ENCODE results near the gene SDK1.

SDK1 gene

GRCh38 chr7:3292694-3293093 lies 8.4 kb upstream of the SDK1 start:
- DNase-seq: no peak

DNA sequence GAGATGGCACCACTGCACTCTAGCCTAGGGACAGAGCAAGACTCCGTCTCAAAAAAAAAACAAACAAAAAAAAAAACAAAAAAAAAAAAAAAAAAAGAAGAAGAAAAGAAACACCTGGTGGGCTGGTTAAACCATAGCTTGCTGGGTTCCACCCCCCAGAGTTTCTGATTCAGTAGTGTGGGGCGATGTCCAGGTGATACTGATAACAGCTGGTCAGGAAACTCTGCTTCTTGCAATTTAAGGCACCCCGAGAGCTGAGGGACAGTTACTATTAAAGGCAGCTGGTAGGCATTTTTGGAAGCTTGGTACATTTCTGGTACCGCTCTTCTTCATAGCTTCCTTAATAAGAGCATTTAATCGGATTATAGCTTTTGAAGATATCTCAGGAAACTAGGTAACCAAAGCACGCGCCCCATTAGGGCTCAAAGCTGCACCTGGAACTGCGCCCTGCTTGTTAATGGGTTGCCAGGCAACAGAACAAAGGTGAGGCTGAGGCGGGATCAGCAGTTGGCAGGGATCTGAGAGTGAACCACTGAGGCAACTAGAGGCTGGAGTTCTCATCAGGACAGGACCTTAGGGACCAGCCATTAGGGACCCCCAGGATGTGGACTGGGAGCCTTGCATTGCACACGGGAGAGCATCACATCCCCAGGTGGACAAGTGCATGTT lies 6.5 kb upstream of the SDK1 start:
- no peak for DNase-seq

GRCh38 chr7:3297105-3297819 lies 3.8 kb upstream of the SDK1 start:
- no peak for DNase-seq

DNA sequence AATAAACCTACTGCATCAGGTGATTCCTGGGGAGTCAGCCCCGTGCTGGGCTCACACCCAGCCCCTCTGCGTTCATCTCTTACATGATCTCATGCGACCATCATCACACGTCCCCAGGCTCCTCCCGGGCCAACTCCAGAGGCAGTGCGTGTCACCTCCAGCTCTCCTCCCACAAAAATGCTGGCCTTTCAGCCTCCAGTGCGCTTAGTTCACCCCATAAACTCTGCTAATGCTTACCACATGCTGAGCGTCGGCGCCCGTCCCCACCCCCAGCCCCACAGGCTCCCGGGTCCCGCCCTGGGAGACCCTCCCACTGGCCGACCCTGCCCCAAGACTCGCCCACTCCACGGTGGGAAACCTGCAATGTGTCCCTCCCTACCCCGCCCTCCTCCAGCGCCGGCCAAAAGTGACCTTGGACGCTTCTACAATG lies 816 bp upstream of the SDK1 start:
- peak; percentile 47 for DNase-seq

DNA sequence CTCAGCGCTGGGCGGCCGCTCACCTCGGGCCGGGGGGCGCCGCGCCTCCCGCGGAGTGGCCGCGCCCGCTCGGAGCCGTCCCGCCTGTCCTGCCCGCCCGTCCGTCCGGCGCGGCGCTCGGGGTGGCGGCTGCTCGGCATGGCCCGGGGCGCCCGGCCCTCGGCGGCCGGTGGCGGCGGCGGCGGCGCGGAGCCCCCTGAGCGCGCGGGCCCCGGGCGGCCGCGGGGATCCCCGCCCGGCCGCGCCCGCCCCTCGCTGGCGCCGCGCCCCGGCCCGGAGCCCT lies 338 bp downstream of the SDK1 start:
- no peak for DNase-seq

DNA sequence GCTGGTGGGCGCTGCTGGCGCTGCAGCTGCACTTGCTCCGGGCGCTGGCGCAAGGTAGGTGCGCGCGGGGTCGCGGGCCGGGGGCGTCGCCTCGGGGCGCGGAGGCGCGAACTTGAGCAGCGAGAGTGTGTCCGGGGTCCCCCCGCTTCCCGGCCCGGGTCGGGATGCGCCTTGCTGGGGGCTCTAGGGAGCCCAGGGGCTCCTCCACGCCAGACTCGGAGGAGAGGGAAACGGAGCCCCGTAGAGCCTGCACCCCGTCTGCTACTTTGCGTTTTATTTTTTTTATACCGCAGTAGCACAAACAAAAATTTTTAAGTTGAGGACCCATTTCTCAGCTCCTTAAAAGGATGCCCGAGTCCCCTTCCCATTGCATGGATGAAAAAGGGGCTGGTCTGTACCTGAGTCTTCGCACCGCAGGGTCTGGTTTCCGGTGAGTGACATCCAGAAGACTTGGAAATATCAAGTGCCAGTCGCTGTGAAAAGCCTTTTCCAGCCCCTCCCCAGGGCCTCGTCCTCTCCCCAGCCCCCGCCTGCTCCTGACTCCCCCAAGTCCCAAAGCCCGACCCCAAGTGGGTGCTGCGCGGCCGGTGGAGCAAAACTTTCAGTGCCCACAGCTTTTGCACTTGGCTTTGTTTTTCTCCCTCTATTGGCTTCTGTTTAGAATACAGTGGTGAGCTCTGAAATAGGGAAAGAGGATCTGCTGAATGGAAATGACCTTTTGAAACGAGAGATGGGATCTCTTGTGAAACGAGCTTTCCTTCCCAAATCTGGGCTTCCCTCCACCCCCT lies 973 bp downstream of the SDK1 start:
- peak; percentile 37 for DNase-seq

GRCh38 chr7:3302681-3303320 lies 1.7 kb downstream of the SDK1 start:
- no peak for DNase-seq

GRCh38 chr7:3304131-3304530 lies 3.1 kb downstream of the SDK1 start:
- no peak for DNase-seq

DNA sequence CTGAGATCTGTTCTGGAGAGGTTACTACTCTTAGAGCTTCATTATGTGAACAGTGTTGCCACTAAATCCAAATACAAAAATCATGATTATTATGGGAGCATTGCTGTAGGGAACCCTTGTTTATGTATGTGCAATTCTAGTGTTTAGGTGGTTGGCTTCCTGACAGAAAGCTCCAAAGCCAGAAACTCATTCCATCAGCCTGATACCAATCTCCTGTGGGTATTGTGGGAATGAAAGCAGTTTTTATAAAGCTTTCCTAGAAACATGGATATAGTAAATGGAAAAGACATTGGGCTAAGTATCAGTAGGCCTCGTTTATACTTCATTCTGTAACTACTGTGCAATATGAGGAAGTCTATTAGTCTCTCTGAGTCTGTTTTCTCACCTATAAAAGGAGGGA lies 6.4 kb downstream of the SDK1 start:
- no peak for DNase-seq

DNA sequence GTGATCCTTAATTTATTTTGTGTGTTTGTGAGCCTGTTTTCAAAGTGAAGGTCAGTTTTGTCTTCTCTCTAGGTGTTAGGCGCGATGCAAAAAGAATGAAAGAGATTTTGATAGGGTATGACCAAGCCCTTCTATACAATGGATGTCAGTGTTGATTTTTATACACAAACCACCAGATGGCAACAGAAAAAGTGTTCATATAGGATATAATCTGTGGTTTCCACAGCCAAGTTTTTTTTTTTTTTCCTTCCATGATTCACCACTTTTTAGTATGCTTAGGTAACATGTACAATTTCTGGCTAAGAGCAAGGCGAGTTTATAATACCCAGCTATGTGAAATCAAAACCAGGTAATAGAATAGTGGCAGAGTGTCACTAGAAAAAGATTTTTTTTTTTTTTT lies 8.1 kb downstream of the SDK1 start:
- peak; percentile 45 for DNase-seq

GRCh38 chr7:3309956-3310355 lies 8.9 kb downstream of the SDK1 start:
- DNase-seq: no peak

- no peak for DNase-seq
These were observed 9.8 kb downstream of the SDK1 start for GRCh38 chr7:3310884-3311283.

DNA sequence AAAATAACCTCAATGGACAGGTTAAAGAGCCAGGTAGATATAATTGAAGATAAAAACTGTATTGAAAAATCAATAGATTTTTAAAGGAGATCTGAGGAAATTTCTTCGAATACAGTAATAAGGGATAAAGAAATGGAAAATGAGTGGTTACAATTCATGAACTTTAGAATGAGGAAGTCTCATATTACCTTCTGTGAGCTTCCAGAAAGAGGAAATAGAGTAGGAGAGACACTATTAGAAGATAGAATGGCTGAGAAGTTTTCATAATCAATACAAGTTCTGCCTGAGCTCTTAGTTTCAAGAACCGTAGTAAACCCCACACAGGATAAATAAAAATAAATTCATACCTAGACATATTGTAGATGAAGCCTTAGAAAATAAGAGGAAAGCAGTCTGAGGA lies 11.5 kb downstream of the SDK1 start:
- DNase-seq: no peak

DNA sequence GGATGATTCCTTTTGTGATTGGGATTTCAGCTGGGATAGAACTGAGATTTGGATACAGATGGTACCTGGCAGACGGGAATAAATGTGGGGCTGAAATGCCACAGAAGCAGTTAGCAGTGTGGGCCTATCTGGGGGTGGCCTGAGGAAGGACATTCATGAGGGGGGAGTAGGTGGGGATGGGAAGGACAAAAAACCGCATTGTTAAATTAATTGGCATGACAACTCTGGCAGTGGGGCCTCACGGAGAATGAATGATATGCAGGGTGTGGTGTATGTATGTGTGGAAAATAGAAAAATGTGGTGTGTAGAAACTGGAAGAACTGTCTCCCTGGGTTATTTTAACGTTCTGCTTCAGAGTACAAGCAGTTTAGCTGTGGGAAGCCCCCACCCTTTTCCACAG lies 17.8 kb downstream of the SDK1 start:
- DNase-seq: no peak

- DNase-seq: no peak
These were observed 20.2 kb downstream of the SDK1 start for GRCh38 chr7:3321206-3321605.

GRCh38 chr7:3321745-3322144 lies 20.7 kb downstream of the SDK1 start:
- no peak for DNase-seq

DNA sequence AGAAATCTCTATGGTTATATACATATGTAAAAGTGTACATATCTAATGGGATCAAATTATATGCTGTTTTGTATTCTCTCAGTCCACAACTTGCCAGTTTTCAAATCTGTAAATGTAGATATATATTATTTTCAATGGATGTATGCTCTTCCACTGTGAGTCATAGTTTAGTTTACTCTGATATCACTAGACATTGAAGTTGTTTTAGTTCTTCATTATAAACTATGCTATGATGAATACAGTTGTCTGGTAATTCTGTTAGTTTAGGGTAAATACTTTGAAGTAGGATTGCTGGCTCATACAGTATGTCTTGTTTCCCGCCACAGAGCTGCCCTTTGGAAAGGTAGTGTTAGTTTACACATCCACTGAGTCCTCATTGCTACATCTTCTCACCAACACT lies 25.2 kb downstream of the SDK1 start:
- no peak for DNase-seq

DNA sequence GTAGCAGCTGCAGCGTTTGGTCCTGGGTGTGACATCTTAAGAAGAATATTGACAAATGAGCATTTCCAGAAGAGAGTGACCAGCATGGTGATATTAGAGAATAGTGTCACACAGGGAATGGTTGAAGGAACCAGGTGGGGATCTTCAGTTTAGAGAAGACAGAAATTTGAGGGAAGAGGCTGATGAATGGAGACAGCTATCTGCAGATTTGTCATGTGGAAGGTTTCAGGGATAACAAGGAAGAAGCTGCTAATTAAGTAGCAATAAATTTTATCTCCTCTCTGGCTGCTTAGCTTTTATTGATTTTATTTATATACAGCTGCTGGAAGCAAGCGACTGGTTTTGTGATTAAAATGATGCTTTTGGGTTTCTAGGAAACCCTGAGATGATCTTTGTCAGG lies 26.0 kb downstream of the SDK1 start:
- no peak for DNase-seq

DNA sequence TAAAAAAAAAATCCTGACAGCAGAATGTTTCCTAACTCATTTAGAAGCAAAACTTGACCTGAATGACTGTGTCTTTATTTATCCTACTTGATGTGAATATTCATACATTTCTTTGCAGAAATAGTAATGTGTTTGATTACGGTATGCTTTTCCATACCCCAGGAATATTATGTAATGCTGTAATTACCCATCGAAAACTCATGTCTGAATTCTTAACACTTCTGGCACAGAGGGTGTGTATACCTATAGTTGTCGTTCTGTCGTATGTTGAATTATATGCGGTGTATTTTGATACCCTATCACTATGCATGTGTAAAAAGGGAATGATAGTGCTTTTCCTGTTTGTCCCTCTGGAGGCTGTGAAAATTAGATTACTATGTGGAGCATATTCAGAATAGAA lies 26.6 kb downstream of the SDK1 start:
- no peak for DNase-seq

- no peak for DNase-seq
These were observed 31.3 kb downstream of the SDK1 start for GRCh38 chr7:3332308-3332707.

GRCh38 chr7:3333861-3334260 lies 32.8 kb downstream of the SDK1 start:
- DNase-seq: no peak

- DNase-seq: no peak
These were observed 35.1 kb downstream of the SDK1 start for GRCh38 chr7:3336042-3336665.

GRCh38 chr7:3338161-3338560 lies 37.1 kb downstream of the SDK1 start:
- no peak for DNase-seq
